Activated T-helper 1 cell treated with anti-CD3 and anti-CD28 coated beads, Interleukin-12 subunit alpha, Interleukin-12 subunit beta, Interleukin-2, Interleukin-4 antibody, amounts not matched to agents 30 ng/mL and 10 ng/mL and 1 ng/mL, durations not matched to agents 14 hours and 24 hours and 36 hours (primary cell): ENCODE results near the gene HKDC1. TPM values are rescaled to one million over a fixed set of nuclear protein-coding genes. Genes with fewer than 3 reads are reported as not detected.
"Not testable (repeated sequence)": the region's sequence is repeated elsewhere in the genome, so short reads cannot be mapped to it uniquely, and the experiment has no call there.

Experiments used
- DNase-seq: peaks from one replicate; pipeline ENCODE4 v3.0.0; 2021; ENCODE audit warnings: low spot score
- H3K27ac Mint-ChIP-seq: one replicate; pipeline ENCODE4 v1.8.0; 2021; ENCODE audit warnings: mild to moderate bottlenecking, mixed read lengths
- H3K27me3 Mint-ChIP-seq: one replicate; pipeline ENCODE4 v1.8.0; 2022; ENCODE audit warnings: mild to moderate bottlenecking, moderate library complexity, mixed read lengths; ENCODE audit not compliant: insufficient read depth
- H3K36me3 Mint-ChIP-seq: one replicate; pipeline ENCODE4 v1.8.0; 2021; ENCODE audit warnings: low read depth, mixed read lengths
- H3K4me1 Mint-ChIP-seq: one replicate; pipeline ENCODE4 v1.8.0; 2021; ENCODE audit warnings: low read depth, mixed read lengths
- H3K4me3 Mint-ChIP-seq: one replicate; pipeline ENCODE4 v1.8.0; 2021; ENCODE audit warnings: mild to moderate bottlenecking, moderate library complexity, mixed read lengths
- H3K9me3 Mint-ChIP-seq: one replicate; pipeline ENCODE4 v1.8.0; 2021; ENCODE audit warnings: mixed read lengths
- intact Hi-C: fragments of 100-400 bp; cut with micrococcal nuclease; formaldehyde crosslinking; loops from one replicate; pipeline ENCODE4 v1.15.1; 2024
- total RNA-seq: library from RNA; stranded (reverse); gene quantifications from 2 replicates; pipeline ENCODE4 v1.2.3, GENCODE V29; 2022

HKDC1 gene
- total RNA-seq, 1 donor from 2014 or later, result 0.05 TPM

DNA sequence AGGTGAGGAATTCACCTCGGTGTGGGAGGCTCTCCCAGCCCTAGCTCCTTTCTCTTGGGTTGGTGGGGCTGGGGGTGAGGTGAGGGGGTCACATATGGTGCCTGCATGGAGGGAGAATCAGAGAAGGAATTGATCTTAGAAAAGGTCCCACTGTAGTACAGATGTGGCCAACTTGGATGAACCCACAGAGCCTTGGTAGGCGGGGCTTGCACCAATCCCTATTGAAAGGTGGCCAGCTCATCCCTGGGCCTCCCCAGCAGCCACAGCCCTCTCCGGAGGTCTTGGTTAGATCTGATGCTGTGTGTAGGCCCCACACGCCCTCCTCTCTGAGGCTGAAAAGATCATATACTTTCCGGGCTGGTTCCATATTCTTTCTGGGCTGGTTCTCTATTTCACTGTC, 19.0 kb downstream of the HKDC1 start:
- H3K9me3 Mint-ChIP-seq, result no peaks in the 10 kb centered on the region
- intact Hi-C loops, result loop anchor here (5.0 kb wide), 1 partner anchor 48 kb away; no protein-coding TSS in a partner anchor
- peaks cover 2% of the 10 kb centered on the region for H3K27me3 Mint-ChIP-seq
- no peak for DNase-seq
- no peak overlapping the region for H3K27ac Mint-ChIP-seq
- no peak overlapping the region for H3K4me3 Mint-ChIP-seq
- H3K4me1 Mint-ChIP-seq, result peaks cover 7% of the 10 kb centered on the region
- no peaks in the 10 kb centered on the region for H3K36me3 Mint-ChIP-seq

DNA sequence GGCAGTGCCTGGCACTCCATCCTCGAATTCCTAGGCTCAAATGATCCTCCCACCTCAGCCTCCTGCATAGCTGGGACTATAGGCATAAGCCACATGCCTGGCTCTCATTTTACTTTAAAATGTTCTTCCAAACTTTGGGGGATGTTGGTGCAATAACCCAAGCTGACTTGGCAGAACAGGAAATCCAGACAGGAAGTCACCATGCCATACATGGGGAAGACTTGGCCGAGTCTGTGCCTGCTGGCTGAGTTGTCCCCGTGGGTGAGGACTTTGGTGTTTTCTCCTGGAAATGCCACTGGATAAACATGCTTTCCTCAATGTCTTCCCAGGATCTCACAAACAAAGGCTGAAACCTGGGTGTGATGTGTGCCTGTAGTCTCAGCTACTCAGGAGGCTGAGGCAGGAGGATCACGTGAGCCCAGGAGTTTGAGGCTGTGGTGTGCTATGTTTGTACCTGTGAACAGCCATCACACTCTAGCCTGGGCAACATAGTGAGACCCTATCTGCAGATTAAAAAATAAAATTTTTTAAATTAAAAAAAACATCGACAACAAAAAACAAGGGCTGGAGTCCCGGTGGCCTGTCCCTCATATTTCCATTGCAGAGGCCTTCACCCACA, 19.8 kb downstream of the HKDC1 start:
- Mint-ChIP-seq H3K27ac (no peak overlapping the region), H3K4me3 (no peak overlapping the region), H3K36me3 (no peaks in the 10 kb centered on the region), H3K9me3 (no peaks in the 10 kb centered on the region), H3K4me1 (peaks cover 7% of the 10 kb centered on the region), H3K27me3 (peaks cover 2% of the 10 kb centered on the region)
- DNase-seq, result no peak
- intact Hi-C loops, result loop anchor here (5.0 kb wide), 1 partner anchor 47 kb away; no protein-coding TSS in a partner anchor

DNA sequence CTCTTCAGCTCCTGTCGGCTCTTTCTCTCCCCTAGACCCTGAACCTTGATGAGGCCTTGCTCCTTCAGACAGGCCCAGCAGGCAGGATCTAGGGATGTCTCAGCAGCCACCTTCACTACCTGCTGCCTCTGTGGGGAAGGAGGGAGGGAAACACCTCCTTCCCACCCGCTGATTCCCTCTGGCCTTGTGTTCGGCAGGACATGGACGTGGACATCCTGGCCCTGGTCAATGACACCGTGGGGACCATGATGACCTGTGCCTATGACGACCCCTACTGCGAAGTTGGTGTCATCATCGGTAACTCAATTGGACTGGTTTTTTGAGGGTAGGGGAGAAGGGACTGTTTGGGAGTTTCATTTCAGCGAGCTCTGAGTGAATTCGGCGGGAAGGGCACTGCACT, 20.3 kb downstream of the HKDC1 start:
- Mint-ChIP-seq H3K9me3 (no peaks in the 10 kb centered on the region), H3K27me3 (peaks cover 2% of the 10 kb centered on the region), H3K36me3 (no peaks in the 10 kb centered on the region), H3K27ac (no peak overlapping the region), H3K4me3 (no peak overlapping the region), H3K4me1 (peaks cover 7% of the 10 kb centered on the region)
- DNase-seq, result no peak
- intact Hi-C loops, result no loop called here

DNA sequence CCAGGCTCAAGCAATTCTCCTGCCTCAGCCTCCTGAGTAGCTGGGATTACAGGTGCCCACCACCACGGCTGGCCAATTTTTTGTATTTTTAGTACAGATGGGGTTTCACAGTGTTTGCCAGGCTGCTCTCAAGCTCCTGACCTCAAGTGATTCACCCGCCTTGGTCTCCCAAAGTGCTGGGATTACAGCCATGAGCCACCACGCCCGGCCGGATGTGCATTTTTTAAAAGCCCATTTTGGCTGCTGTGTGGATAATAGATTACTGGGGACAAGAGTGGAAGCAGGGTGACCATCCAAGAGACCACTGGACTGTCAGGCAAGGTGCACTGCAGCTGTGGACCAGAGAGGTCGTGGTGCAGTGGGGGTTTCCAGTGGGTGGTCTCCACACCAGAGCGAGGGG, 21.4 kb downstream of the HKDC1 start:
- Mint-ChIP-seq H3K4me1 (peaks cover 7% of the 10 kb centered on the region), H3K27me3 (peaks cover 2% of the 10 kb centered on the region), H3K27ac (no peak overlapping the region), H3K4me3 (no peak overlapping the region), H3K36me3 (no peaks in the 10 kb centered on the region), H3K9me3 (no peaks in the 10 kb centered on the region)
- intact Hi-C loops, result no loop called here
- DNase-seq, result no peak

DNA sequence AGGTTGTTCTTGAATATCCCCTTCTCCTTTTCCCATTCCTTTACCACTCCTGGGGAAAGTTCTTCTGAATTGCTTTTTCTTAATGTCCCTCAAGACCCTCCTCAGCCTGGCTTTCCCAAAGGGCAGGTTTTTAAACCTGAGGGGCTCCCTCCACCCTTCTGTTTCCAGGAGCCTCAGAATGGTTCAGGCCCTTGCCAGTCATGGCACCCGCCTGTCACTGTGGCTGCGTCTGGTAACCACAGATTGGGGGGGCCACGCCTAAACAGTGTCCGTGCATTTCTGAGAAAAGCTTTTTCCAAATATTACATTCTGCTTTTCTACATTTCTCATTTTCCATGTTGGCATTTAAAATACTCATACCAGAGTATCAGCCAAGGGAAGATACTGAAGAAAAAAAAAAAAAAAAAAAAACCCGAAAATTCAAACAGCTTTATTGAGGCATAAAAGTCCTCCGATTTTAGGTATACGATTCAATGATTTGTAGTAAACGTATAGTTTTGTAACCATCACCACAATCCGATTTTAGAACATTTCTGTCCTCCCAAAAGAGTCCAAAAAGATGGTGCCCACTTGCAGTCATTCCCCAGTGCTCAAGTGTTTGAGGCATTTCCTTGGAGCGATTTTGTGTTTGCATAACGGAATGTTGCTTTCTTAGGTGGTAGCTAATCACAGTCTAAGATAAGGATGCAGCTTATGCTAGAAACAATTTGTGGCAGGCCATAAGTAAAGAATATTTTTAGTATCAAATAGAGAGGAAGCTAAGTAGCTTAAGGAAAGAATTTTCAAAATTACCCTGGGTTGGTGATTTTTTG, 22.1 kb downstream of the HKDC1 start:
- no peak for DNase-seq

DNA sequence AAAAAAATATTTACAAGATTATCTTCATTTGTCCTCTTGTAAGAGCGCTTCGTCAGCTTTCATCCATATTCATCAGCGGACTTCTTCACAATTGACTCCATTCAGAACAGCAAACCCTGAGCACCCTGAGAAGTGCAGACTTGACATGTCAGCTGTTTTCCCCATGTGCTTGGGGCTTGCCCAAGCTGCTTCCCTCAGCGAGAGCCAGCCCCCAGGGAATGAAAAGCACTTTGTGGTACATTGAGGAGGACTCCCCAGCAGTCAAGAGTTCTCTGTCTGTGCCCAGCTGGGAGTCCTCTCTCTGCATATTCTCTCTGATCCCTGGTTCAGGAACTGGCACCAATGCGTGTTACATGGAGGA, 22.7 kb downstream of the HKDC1 start:
- H3K9me3 Mint-ChIP-seq, result no peaks in the 10 kb centered on the region
- intact Hi-C loops, result no loop called here
- no peak overlapping the region for H3K27ac Mint-ChIP-seq
- H3K36me3 Mint-ChIP-seq, result no peaks in the 10 kb centered on the region
- no peak overlapping the region for H3K4me3 Mint-ChIP-seq
- no peak for DNase-seq
- peaks cover under 1% of the 10 kb centered on the region for H3K4me1 Mint-ChIP-seq
- peaks cover 2% of the 10 kb centered on the region for H3K27me3 Mint-ChIP-seq

More for the DNA sequence above, 22.1 kb downstream of the HKDC1 start:
- Mint-ChIP-seq H3K27ac (no peak overlapping the region), H3K9me3 (no peaks in the 10 kb centered on the region), H3K36me3 (no peaks in the 10 kb centered on the region), H3K27me3 (peaks cover 2% of the 10 kb centered on the region), H3K4me1 (peaks cover 7% of the 10 kb centered on the region), H3K4me3 (no peak overlapping the region)
- intact Hi-C loops, result no loop called here

DNA sequence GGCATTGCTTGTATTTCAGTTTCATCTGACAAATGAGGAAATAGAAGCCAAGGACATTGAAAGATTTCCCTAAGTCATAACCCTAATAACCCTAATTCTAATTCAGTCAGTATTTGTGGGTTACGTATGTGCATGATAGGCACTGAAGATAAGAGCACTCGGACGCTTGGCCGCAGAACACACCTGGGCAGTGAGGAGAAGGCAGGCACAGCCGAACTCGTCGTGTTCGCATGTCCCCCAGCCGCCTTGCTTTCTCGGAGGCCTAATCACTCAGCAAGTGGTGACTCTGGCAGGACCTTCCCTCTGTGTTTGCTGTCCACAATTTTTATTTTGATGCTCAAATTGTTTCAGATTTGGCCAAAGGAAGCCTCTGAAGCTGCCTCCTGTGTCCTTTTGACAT, 23.7 kb downstream of the HKDC1 start:
- intact Hi-C loops, result no loop called here
- no peak for DNase-seq
- no peak overlapping the region for H3K27ac Mint-ChIP-seq
- H3K4me3 Mint-ChIP-seq, result no peak overlapping the region
- H3K9me3 Mint-ChIP-seq, result no peaks in the 10 kb centered on the region
- no peaks in the 10 kb centered on the region for H3K4me1 Mint-ChIP-seq
- peaks cover 2% of the 10 kb centered on the region for H3K27me3 Mint-ChIP-seq
- H3K36me3 Mint-ChIP-seq, result no peaks in the 10 kb centered on the region

DNA sequence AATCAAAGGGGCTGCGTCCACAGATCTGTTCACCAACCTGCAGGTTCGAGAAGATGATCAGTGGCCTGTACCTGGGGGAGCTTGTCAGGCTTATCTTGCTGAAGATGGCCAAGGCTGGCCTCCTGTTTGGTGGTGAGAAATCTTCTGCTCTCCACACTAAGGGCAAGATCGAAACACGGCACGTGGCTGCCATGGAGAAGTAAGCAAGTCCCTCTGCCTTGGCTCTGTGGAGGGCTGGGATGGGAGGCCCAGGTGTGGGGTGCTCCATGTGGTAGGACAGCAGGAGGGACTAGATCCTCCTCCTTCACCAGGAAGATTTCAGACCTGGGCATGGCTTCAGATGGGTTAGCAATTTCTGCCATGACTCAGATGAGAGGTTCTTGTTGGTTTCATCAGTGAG, 25.9 kb downstream of the HKDC1 start:
- peaks cover 2% of the 10 kb centered on the region for H3K36me3 Mint-ChIP-seq
- DNase-seq, result no peak
- H3K4me3 Mint-ChIP-seq, result no peak overlapping the region
- H3K4me1 Mint-ChIP-seq, result no peaks in the 10 kb centered on the region
- H3K27me3 Mint-ChIP-seq, result peaks cover 2% of the 10 kb centered on the region
- no peak overlapping the region for H3K27ac Mint-ChIP-seq
- no peaks in the 10 kb centered on the region for H3K9me3 Mint-ChIP-seq
- intact Hi-C loops, result no loop called here

DNA sequence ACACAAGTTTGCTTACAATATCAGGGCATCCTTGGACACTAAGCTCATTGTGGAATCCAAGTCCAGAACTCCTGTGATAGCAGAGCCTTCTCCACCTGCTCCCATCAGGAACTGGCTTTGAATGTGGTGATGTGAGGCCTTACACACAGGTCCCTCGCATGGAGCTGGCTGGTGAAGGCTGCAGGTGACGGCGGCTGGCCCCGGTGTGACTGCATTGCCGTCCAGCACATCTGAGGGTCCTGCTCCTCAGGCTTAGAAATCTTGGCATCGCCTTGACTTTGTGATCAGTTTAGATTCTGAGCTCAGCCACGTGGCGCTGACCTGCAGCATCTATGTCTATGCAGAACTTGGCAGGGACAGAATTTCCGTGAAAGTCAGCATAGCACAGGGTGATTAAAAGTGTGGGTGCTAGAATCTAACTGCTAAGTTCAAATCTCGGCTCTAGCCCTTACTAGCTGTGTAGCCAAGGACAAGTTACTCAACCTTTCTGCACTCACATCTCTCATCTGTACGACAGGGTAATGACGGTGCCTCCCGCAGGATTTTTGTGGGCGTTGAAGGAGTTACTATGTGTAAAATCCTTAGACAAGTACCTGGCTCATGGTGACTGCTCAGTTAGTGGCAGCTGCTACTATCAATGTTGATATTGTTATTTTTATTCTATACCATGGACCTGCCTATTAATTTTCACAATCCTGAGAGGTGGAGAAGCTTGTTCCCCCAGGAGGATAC, 26.6 kb downstream of the HKDC1 start:
- intact Hi-C loops, result no loop called here
- Mint-ChIP-seq H3K27me3 (peaks cover 1% of the 10 kb centered on the region), H3K9me3 (no peaks in the 10 kb centered on the region), H3K4me3 (no peak overlapping the region), H3K27ac (no peak overlapping the region), H3K36me3 (peaks cover 2% of the 10 kb centered on the region), H3K4me1 (no peaks in the 10 kb centered on the region)
- no peak for DNase-seq

DNA sequence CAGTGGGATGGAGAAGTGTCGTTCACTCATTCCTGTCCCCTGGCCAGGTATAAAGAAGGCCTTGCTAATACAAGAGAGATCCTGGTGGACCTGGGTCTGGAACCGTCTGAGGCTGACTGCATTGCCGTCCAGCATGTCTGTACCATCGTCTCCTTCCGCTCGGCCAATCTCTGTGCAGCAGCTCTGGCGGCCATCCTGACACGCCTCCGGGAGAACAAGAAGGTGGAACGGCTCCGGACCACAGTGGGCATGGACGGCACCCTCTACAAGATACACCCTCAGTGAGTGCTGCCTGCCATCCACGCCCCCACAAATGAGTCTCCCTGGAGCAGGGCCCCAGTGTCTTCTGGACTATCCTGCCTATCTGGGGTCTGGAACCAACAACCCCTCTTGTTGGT, 27.2 kb downstream of the HKDC1 start:
- intact Hi-C loops, result no loop called here
- H3K4me1 Mint-ChIP-seq, result no peaks in the 10 kb centered on the region

DNA sequence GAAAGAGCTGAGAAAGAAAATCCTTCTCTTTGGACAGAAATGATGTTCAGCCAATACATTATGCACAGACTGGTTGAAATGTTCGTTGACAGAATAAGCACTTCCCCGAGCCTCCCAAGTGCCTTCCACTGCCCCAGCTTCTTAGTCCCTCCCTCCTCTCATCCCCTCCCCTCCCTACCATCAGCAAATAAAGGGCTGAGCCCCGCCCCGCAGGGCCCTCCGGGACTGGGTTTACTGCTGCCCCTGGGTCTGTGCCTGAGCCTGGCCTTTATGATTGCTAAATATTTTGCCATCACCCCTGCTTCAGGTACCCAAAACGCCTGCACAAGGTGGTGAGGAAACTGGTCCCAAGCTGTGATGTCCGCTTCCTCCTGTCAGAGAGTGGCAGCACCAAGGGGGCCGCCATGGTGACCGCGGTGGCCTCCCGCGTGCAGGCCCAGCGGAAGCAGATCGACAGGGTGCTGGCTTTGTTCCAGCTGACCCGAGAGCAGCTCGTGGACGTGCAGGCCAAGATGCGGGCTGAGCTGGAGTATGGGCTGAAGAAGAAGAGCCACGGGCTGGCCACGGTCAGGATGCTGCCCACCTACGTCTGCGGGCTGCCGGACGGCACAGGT, 28.1 kb downstream of the HKDC1 start:
- no peak for DNase-seq
- intact Hi-C loops, result no loop called here
- H3K27me3 Mint-ChIP-seq, result peaks cover 1% of the 10 kb centered on the region
- H3K4me1 Mint-ChIP-seq, result no peaks in the 10 kb centered on the region
- H3K36me3 Mint-ChIP-seq, result peaks cover 3% of the 10 kb centered on the region
- no peak overlapping the region for H3K4me3 Mint-ChIP-seq
- H3K9me3 Mint-ChIP-seq, result no peaks in the 10 kb centered on the region
- no peak overlapping the region for H3K27ac Mint-ChIP-seq

More for the DNA sequence above, 27.2 kb downstream of the HKDC1 start:
- H3K4me3 Mint-ChIP-seq, result no peak overlapping the region
- DNase-seq, result no peak
- no peaks in the 10 kb centered on the region for H3K9me3 Mint-ChIP-seq
- peaks cover 1% of the 10 kb centered on the region for H3K27me3 Mint-ChIP-seq
- H3K36me3 Mint-ChIP-seq, result peaks cover 3% of the 10 kb centered on the region
- H3K27ac Mint-ChIP-seq, result no peak overlapping the region

DNA sequence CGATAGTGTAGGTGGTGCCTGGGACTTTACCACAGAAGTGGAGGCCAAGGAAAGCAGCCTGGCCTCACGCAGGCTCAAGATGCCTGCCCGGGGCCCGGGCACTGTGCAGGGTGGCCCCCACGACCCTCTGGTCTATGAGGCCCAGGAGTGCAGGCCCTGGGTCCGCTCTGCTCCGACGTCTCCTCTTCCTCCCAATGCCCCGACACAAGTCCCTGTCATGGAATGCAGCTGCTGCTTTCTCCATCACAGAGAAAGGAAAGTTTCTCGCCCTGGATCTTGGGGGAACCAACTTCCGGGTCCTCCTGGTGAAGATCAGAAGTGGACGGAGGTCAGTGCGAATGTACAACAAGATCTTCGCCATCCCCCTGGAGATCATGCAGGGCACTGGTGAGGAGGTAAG, 29.9 kb downstream of the HKDC1 start:
- H3K36me3 Mint-ChIP-seq, result peaks cover 3% of the 10 kb centered on the region
- no peaks in the 10 kb centered on the region for H3K4me1 Mint-ChIP-seq
- intact Hi-C loops, result no loop called here
- no peaks in the 10 kb centered on the region for H3K9me3 Mint-ChIP-seq
- no peak for DNase-seq
- no peak overlapping the region for H3K27ac Mint-ChIP-seq
- peaks cover 1% of the 10 kb centered on the region for H3K27me3 Mint-ChIP-seq
- H3K4me3 Mint-ChIP-seq, result no peak overlapping the region

DNA sequence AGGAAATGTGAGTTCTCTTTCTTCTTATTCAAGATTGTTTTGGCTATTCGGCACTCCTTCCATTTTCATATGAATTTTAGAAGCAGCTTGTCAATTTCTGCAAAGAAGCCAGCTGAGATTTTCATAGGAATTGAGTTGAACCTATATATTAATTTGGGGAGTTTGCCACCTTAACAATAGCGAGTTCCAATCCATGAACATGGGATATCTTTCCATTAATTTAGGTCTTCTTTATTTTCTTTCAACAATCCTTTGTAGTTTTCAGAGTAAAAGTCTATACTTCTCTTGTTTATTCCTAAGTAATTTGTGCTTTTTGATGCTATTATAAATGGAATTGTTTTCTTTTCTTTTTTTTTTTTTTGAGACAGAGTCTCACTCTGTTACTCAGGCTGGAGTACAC, 31.3 kb downstream of the HKDC1 start:
- DNase-seq, H3K4me1 Mint-ChIP-seq, H3K36me3 Mint-ChIP-seq, H3K27ac Mint-ChIP-seq, H3K27me3 Mint-ChIP-seq, intact Hi-C loops, H3K9me3 Mint-ChIP-seq, H3K4me3 Mint-ChIP-seq: not testable (repeated sequence)
